SK-N-MC (cell line): Measurements from ENCODE around the gene IQUB.

Source experiments
- EZH2 ChIP-seq: fragments of 200-600 bp; sonication (generic); IDR thresholded peaks from one replicate; pipeline ENCODE4 v1.6.1; 2017; ENCODE audit warnings: antibody characterized with exemption
- FOXP2 ChIP-seq: optimal IDR thresholded peaks from 2 replicates; pipeline ENCODE3; 2011; ENCODE audit warnings: mild to moderate bottlenecking, moderate library complexity; ENCODE audit not compliant: insufficient read depth; ENCODE audit errors: extremely low read length, control extremely low read depth
- POLR2AphosphoS5 ChIP-seq: IDR thresholded peaks from 2 replicates; pipeline ENCODE4 v1.6.1; 2012; ENCODE audit warnings: mild to moderate bottlenecking, low read depth, low read length, borderline replicate concordance

- TF ChIP-seq EZH2 (no peak), POLR2AphosphoS5 (no peak), FOXP2 (no peak)
Measured at GRCh38 chr7:123417580-123417979, 116.8 kb downstream of the IQUB start.
